DND-41 (cell line): Measurements from ENCODE around the gene SNRNP48.

ENCODE experiments used
- ATAC-seq: fragments of 200-7000 bp; cut with Tn5 transposase; 3 replicates; pipeline ENCODE4 v1.9.1; 2021; ENCODE audit warnings: low read depth; ENCODE audit not compliant: insufficient read depth
- DNase-seq: peaks from one replicate; pipeline ENCODE4 v3.0.0-alpha.2; 2020
- H2AFZ ChIP-seq: 2 replicates; pipeline ENCODE4 v1.6.0; 2012; ENCODE audit warnings: low read depth, low read length
- H3K27ac ChIP-seq: 2 replicates; pipeline ENCODE4 v1.5.1; 2012; ENCODE audit warnings: low read length, inconsistent platforms
- H3K27me3 ChIP-seq: fragments of 200-600 bp; sonication (generic); 2 replicates; pipeline ENCODE4 v1.6.0; 2012; ENCODE audit warnings: low read length, mild to moderate bottlenecking, inconsistent platforms; ENCODE audit not compliant: insufficient read depth, poor library complexity
- H3K36me3 ChIP-seq: 2 replicates; pipeline ENCODE4 v1.5.1; 2012; ENCODE audit warnings: low read length, inconsistent platforms; ENCODE audit not compliant: insufficient read depth
- H3K4me1 ChIP-seq: 2 replicates; pipeline ENCODE4 v1.5.1; 2012; ENCODE audit warnings: mild to moderate bottlenecking, low read length; ENCODE audit not compliant: insufficient read depth
- H3K4me2 ChIP-seq: 2 replicates; pipeline ENCODE4 v1.6.0; 2012; ENCODE audit warnings: mild to moderate bottlenecking, moderate library complexity, low read length, inconsistent platforms; ENCODE audit not compliant: insufficient read depth
- H3K4me3 ChIP-seq, 2 experiments: fragments of 200-600 bp in 1 of 2; shearing (Covaris generic) in 1 of 2; 2 replicates each; pipeline ENCODE4 v1.5.1; 2012 to 2016; ENCODE audit warnings: inconsistent platforms in 2 of 2, low read length in 2 of 2, mild to moderate bottlenecking in 2 of 2, low read depth in 1 of 2, moderate library complexity in 1 of 2
- H3K79me2 ChIP-seq: 2 replicates; pipeline ENCODE4 v1.6.0; 2012; ENCODE audit warnings: low read length, inconsistent platforms; ENCODE audit not compliant: insufficient read depth
- H3K9ac ChIP-seq: 2 replicates; pipeline ENCODE4 v1.6.0; 2012; ENCODE audit warnings: low read depth, mild to moderate bottlenecking, inconsistent platforms, low read length, moderate library complexity
- H3K9me3 ChIP-seq: 2 replicates; pipeline ENCODE4 v1.5.1; 2012; ENCODE audit warnings: low read length, moderate library complexity, mild to moderate bottlenecking, inconsistent platforms; ENCODE audit not compliant: insufficient read depth, severe bottlenecking
- H4K20me1 ChIP-seq: 2 replicates; pipeline ENCODE4 v1.6.0; 2012; ENCODE audit warnings: low read length; ENCODE audit not compliant: insufficient read depth
- CTCF ChIP-seq: IDR thresholded peaks from 2 replicates; pipeline ENCODE4 v1.5.1; 2012; ENCODE audit warnings: borderline replicate concordance, low read length, moderate library complexity, mild to moderate bottlenecking; ENCODE audit not compliant: poor library complexity, severe bottlenecking; ENCODE audit errors: extremely low read depth
- EZH2 ChIP-seq: IDR thresholded peaks from 3 replicates; pipeline ENCODE4 v1.6.1; 2012; ENCODE audit warnings: borderline replicate concordance, low read depth, mild to moderate bottlenecking, moderate library complexity, low read length, inconsistent platforms; ENCODE audit not compliant: severe bottlenecking

Gene SNRNP48

DNA sequence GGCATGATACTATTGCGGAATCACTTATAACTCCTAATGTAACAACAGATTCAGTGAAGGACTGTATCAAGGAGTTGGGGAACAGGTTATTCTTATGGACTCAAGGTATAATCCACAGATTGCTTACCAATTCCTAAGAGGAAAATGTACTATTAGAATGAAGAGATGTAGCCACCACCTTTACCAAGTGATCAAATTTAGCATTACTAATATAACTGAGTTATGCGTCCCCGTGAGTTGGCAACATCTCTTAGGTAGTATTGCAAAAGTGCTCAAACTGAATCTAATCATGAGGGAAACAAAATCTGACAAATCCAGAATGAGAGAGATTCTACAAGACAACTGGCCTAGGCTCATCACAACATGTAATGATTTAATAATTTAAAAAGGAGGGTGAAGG, 777 bp upstream of the SNRNP48 start:
- H3K9me3 ChIP-seq, result no peaks in the 10 kb centered on the region
- peak overlapping the region in 1 of 2 experiments; percentile 88; a peak in 1 of 4 replicates for H3K4me3 ChIP-seq
- peak overlapping the region; percentile 75 for H3K4me2 ChIP-seq
- H3K36me3 ChIP-seq, result peaks cover 13% of the 10 kb centered on the region
- peak overlapping the region; percentile 82; the same call in 1 of the 2 replicates for H3K27ac ChIP-seq
- H2AFZ ChIP-seq, result peak overlapping the region; percentile 93
- H3K9ac ChIP-seq, result peak overlapping the region; percentile 91
- no peaks in the 10 kb centered on the region for H3K27me3 ChIP-seq
- DNase-seq, result no peak
- TF ChIP-seq EZH2 (no peak), CTCF (no peak)
- H3K79me2 ChIP-seq, result peaks cover 40% of the 10 kb centered on the region
- peaks cover 22% of the 10 kb centered on the region for H4K20me1 ChIP-seq
- no peak for ATAC-seq
- peaks cover 37% of the 10 kb centered on the region for H3K4me1 ChIP-seq

DNA sequence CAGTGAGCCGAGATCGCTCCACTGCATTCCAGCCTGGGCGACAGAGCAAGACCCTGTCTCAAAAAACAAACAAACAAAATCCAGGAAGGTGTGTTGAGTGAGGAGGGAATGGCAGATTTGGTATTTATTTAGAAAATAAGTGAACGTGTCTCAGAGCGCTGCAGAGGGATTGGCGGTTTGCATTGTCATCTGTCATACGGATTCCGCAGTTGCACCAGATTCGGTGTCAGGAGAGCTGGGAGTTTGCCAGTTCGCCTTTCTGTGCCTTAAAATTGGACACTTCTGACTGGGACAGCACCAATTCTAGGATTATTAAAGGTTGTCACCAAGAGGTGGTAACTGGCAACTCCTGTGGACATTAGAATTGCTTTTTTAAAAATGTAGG, 912 bp downstream of the SNRNP48 start:
- Histone ChIP-seq H3K4me3 (peak overlapping the region; percentile 80 to 88; a peak in 3 of 4 replicates), H3K27me3 (no peaks in the 10 kb centered on the region), H4K20me1 (peaks cover 22% of the 10 kb centered on the region), H3K9ac (peak overlapping the region; percentile 91), H3K9me3 (no peaks in the 10 kb centered on the region), H3K36me3 (peaks cover 30% of the 10 kb centered on the region), H2AFZ (no peak overlapping the region), H3K4me2 (peak overlapping the region; percentile 75), H3K4me1 (peaks cover 37% of the 10 kb centered on the region), H3K79me2 (peaks cover 46% of the 10 kb centered on the region), H3K27ac (peak overlapping the region; percentile 83)
- DNase-seq (peak; percentile 13), ATAC-seq (no peak)
- TF ChIP-seq EZH2 (no peak), CTCF (no peak)

- Histone ChIP-seq H3K36me3 (peaks cover 39% of the 10 kb centered on the region), H3K4me1 (peaks cover 37% of the 10 kb centered on the region), H3K27ac (no peak overlapping the region), H3K27me3 (no peaks in the 10 kb centered on the region), H3K9me3 (no peaks in the 10 kb centered on the region), H3K4me2 (peak overlapping the region; percentile 75), H3K79me2 (peaks cover 51% of the 10 kb centered on the region), H2AFZ (no peak overlapping the region), H3K9ac (peak overlapping the region; percentile 91; the same call in 1 of the 2 replicates), H4K20me1 (peaks cover 22% of the 10 kb centered on the region), H3K4me3 (peak overlapping the region in 1 of 2 experiments; percentile 88; a peak in 3 of 4 replicates)
- ATAC-seq (no peak), DNase-seq (no peak)
- no peak for TF ChIP-seq CTCF
- TF ChIP-seq EZH2, result no peak
Observed at GRCh38 chr6:7591770-7592169, 1.8 kb downstream of the SNRNP48 start.

- H4K20me1 ChIP-seq, result peaks cover 22% of the 10 kb centered on the region
- peaks cover 52% of the 10 kb centered on the region for H3K36me3 ChIP-seq
- H3K4me3 ChIP-seq, result no peak overlapping the region
- no peak overlapping the region for H3K9ac ChIP-seq
- H3K27me3 ChIP-seq, result no peaks in the 10 kb centered on the region
- ATAC-seq (no peak), DNase-seq (no peak)
- H3K27ac ChIP-seq, result no peak overlapping the region
- H3K4me2 ChIP-seq, result peak overlapping the region; percentile 75; the same call in 1 of the 2 replicates
- H2AFZ ChIP-seq, result no peak overlapping the region
- H3K79me2 ChIP-seq, result peaks cover 51% of the 10 kb centered on the region
- H3K4me1 ChIP-seq, result peaks cover 37% of the 10 kb centered on the region
- H3K9me3 ChIP-seq, result no peaks in the 10 kb centered on the region
- TF ChIP-seq CTCF (no peak), EZH2 (no peak)
Observed at GRCh38 chr6:7593229-7593628, 3.2 kb downstream of the SNRNP48 start.
